Fibroblast of villous mesenchyme (primary cell): ENCODE results near the gene FGF14. TPM values are rescaled to one million over a fixed set of nuclear protein-coding genes. Genes with fewer than 3 reads are reported as not detected.

ENCODE experiments used
- DNase-seq: peaks from one replicate; pipeline ENCODE4 v3.0.0-alpha.2; 2010; ENCODE audit warnings: low read depth
- H3K4me3 ChIP-seq: 2 replicates; pipeline ENCODE4 v1.5.1; 2011; ENCODE audit warnings: low read depth, mild to moderate bottlenecking, low read length
- total RNA-seq: library from RNA; depleted of rRNA; stranded (reverse); fragments of >200 nt; gene quantifications from 2 replicates; pipeline ENCODE4 v1.2.3, GENCODE V29; 2012
- TF ChIP-seq, protein P1 (sequence below): IDR thresholded peaks from 2 replicates; pipeline ENCODE4 v1.5.1; 2012; ENCODE audit warnings: low read depth, mild to moderate bottlenecking, low read length; ENCODE audit not compliant: insufficient read depth

FGF14 gene
- total RNA-seq, 1 donor = under 0.01 TPM

DNA sequence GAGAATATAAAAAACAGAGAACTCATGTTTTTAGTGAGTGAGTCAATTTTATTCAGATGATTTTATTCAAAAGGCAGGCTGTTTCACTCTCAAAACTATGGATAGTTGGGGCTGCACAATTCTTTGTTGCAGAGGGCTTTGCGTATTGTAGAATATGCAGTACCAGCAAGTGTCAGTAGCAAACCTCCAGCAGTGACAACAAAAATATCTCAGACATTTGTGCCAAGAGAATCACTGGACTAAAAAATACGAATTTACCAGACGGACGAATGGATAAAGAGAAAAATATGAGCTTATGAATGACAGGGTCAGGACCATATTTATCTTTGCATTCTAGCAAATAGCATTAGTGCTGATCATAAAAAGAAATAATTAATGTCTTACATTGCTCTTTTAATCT is 359.1 kb downstream of the FGF14 start:
- TF ChIP-seq, protein P1, sequence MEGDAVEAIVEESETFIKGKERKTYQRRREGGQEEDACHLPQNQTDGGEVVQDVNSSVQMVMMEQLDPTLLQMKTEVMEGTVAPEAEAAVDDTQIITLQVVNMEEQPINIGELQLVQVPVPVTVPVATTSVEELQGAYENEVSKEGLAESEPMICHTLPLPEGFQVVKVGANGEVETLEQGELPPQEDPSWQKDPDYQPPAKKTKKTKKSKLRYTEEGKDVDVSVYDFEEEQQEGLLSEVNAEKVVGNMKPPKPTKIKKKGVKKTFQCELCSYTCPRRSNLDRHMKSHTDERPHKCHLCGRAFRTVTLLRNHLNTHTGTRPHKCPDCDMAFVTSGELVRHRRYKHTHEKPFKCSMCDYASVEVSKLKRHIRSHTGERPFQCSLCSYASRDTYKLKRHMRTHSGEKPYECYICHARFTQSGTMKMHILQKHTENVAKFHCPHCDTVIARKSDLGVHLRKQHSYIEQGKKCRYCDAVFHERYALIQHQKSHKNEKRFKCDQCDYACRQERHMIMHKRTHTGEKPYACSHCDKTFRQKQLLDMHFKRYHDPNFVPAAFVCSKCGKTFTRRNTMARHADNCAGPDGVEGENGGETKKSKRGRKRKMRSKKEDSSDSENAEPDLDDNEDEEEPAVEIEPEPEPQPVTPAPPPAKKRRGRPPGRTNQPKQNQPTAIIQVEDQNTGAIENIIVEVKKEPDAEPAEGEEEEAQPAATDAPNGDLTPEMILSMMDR = no peak

GRCh38 chr13:102041544-102041943 is 360.3 kb downstream of the FGF14 start:
- TF ChIP-seq, protein P1 = no peak
- no peak for DNase-seq
- no peak overlapping the region for H3K4me3 ChIP-seq

More for the DNA sequence above, 359.1 kb downstream of the FGF14 start:
- no peak for DNase-seq
- no peak overlapping the region for H3K4me3 ChIP-seq

DNA sequence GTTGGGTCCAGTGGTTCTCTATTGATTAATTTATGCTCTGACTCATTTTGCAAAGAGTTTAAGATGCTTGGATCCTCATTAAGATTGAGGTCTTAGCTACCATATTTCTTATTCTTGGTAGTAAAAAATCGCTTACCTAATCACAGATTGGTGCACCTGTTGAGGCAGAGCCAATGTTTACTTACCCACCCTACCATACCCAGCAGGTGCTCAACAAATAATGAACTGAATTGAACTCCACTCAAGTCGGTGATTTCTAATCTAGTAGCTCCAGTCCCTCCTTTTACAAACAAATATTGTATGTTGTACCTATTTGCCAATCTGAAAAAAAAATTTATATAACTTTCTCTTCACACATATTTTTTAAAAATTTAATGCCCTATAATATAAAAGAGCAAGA is 361.0 kb downstream of the FGF14 start:
- H3K4me3 ChIP-seq = no peak overlapping the region
- TF ChIP-seq, protein P1 = no peak
- no peak for DNase-seq

- no peak overlapping the region for H3K4me3 ChIP-seq
- TF ChIP-seq, protein P1 = no peak
Observed at GRCh38 chr13:102039264-102039663, 362.6 kb downstream of the FGF14 start.

DNA sequence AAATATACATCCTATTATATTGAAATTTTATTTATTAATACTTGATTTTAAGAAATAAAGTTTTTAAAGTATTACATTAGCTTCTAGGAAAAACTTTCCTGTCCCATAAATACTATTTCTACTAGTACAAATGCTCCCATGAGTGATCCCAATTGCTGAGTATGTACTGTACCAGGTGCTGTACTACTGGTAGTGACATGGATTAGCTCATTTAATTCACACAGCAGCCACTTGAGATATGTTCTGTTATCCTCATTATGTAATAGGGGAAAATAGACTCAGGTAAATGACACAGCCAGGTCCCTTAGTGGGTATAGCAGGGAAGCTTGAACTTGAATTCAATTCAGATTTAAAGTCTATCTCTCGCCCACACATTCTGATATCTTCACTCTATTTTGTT is 363.1 kb downstream of the FGF14 start:
- no peak for DNase-seq
- TF ChIP-seq, protein P1 = no peak
- no peak overlapping the region for H3K4me3 ChIP-seq

More at GRCh38 chr13:102039264-102039663, 362.6 kb downstream of the FGF14 start:
- DNase-seq = no peak

DNA sequence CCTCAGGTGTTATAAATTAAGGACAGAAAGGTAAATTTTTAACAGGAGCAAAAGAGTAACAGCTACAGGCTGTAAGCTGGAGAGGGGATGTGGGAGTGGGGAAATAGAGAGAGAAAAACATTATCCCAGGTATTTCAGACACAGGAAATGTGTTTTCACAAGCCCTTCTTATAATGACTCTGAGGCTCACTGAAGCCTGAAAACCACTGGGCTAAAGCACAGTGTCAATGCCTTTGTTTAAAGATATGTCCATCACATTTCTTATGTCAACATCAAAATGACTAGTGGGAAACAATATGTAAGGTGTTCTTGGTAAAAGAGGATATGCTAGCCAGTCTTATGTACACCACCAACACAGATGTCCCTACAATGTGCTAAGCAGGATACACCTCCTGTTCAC is 365.9 kb downstream of the FGF14 start:
- TF ChIP-seq, protein P1 = no peak
- H3K4me3 ChIP-seq = no peak overlapping the region
- DNase-seq = no peak

- H3K4me3 ChIP-seq = no peak overlapping the region
- no peak for DNase-seq
- TF ChIP-seq, protein P1 = no peak
Observed at GRCh38 chr13:102033857-102034331, 368.0 kb downstream of the FGF14 start.
